MM.1S (cell line): ENCODE measurements around the gene IGSF8.

Experiments
- EZH2 ChIP-seq: fragments of 300-600 bp; sonication (generic); optimal IDR thresholded peaks from 2 replicates; pipeline ENCODE3; 2017; ENCODE audit warnings: low read depth, mild to moderate bottlenecking, antibody characterized with exemption, low read length, mixed read lengths
- EZH2phosphoT487 ChIP-seq: fragments of 300-600 bp; sonication (generic); IDR thresholded peaks from 2 replicates; pipeline ENCODE4 v1.6.1; 2018; ENCODE audit warnings: antibody characterized with exemption, low read length
- TF ChIP-seq, protein P1 (sequence below): fragments of 300-600 bp; sonication (generic); IDR thresholded peaks from 2 replicates; pipeline ENCODE4 v1.5.1; 2016; ENCODE audit warnings: antibody characterized with exemption, low read length, mixed read lengths

DNA sequence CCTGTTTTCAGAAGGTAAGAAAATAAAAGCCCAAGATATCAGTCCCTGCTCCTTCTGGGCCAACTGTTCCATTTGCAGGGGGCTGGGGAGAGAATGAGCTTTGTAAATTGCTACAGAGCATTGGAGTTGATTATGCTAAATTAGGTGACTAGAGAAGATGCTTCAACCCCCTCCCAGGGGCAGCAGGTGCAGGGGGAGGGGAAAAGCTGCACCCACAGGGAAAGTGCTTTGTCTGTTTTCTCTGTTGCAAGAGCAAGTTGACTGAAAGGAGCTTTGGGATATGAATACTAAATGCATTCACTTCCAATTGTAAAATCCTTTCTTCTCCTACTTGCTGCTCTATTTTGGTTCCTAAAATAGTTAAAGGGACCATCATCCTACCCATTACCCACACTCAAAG lies 50.1 kb downstream of the IGSF8 start:
- TF ChIP-seq EZH2 (no peak), EZH2phosphoT487 (no peak)
- TF ChIP-seq, protein P1, sequence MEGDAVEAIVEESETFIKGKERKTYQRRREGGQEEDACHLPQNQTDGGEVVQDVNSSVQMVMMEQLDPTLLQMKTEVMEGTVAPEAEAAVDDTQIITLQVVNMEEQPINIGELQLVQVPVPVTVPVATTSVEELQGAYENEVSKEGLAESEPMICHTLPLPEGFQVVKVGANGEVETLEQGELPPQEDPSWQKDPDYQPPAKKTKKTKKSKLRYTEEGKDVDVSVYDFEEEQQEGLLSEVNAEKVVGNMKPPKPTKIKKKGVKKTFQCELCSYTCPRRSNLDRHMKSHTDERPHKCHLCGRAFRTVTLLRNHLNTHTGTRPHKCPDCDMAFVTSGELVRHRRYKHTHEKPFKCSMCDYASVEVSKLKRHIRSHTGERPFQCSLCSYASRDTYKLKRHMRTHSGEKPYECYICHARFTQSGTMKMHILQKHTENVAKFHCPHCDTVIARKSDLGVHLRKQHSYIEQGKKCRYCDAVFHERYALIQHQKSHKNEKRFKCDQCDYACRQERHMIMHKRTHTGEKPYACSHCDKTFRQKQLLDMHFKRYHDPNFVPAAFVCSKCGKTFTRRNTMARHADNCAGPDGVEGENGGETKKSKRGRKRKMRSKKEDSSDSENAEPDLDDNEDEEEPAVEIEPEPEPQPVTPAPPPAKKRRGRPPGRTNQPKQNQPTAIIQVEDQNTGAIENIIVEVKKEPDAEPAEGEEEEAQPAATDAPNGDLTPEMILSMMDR, result no peak
